HG02763 (cell line): ENCODE data around the gene FAM114A1.

ENCODE experiments used
- ATAC-seq: cut with Tn5 transposase; IDR thresholded peaks from one replicate; pipeline ENCODE4 v1.9.1; 2021; ENCODE audit warnings: mild to moderate bottlenecking, moderate library complexity; ENCODE audit not compliant: unreplicated experiment

Gene FAM114A1

DNA sequence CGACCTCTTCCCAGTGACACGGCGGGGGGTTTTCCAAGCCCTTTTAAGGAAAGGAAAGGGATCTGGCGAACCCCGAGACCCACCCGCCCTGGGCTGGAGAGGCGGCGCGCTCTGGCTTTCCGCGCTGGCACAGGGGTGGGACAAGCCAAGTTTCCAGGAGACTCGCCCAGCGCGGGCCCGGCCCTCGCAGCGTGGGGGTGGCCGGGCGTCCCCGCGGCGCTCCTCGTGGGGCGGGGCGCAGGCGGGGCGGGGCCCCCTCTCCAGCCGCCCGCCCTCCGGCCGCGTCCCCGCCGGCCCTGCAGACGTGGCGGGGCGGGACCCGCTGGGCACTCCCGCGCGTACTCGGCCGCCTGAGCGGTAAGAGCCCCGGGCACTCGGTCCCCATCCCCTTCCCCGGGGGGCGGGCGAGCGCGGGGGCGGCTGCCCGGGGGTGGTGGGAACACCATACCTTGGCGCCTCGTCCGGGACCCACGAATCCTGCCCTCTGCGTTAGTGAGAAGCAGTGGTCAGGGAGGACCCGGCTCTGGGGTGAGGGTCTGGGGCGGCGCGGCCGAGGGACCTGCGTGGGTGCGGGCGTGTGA is at the start of gene FAM114A1:
TSS of gene FAM114A1 (plus strand) at position 329 of the 581 bp plus-strand sequence. CDS start 10,273 bp downstream, outside the sequence.
- ATAC-seq = peak; percentile 90

DNA sequence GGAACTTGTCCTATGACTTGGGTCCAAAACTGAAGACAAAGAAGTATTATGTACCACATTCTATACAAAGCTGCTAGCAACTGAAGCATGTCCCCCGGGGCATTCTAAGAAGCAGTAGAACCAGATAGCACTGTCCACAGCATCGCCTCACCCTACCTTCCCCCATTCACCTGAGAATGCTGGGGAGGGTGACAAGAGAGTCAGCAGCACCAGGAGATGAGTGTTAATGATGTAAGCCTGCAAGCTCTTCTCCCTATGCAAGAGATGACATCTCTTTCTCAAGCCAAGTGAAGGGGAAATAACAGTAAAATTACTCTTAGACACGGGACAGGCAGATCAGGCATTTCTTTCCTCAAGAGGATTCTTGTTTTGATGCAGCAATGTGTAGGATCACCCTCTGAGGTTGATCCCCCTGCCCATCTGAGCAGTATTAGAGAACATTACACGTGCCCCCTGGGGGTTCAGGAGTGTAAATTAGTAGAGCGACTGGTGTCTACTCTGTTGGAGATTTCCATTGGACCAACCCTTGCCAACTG is 49.1 kb upstream of the FAM114A1 start:
- peak; percentile 35 for ATAC-seq

DNA sequence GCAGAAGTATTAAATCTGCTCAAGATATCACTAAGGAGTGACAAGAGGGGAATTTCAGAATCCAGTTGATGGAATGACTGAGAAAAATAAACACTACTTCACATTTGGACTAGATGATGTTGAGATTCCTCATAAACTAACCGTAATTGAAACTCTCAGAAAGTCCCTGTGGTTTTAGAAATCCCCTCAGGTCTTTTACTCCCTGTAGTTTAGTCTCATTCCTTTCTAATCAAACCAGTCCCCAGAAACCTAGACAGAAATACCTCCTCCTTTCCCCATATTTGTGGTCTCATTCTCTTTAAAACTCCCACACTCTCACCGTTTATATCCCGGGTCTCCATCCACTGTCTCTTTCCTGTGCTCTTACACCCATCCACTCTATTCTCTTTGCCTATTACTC is 48.0 kb upstream of the FAM114A1 start:
- ATAC-seq = no peak

DNA sequence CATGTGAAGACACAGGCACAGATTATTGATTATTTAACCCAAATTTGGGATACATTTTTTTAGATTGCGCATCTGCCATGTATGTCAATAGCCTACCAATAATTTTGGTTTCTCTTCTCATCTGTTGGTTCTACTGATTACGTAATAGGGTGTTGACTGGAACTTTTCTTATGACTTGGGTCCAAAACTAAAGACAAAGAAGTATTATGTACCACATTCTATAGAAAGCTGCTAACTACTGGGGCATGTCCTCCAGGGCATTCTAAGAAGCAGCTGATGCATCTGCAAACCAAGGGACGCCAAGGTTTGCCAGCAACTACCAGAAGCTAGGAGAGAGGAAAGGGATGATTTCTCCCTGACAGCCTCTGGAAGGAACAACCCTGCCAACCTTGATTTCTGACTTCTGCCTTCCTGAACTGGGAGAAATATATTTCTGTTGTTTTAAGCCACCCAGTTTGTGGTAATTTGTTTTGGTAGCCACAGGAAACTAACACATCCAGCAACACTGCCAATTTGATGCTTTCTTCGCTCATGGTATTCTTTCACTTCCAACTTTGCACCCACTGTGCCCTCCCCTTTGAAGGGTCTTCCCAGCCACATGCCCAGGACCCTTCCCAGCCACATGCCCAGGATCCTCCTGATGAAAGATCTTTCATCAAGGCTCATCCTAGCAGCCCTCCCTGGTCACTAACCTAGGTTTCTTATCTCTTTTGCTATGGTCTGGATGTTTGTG is 47.1 kb upstream of the FAM114A1 start:
- peak; percentile 47 for ATAC-seq

DNA sequence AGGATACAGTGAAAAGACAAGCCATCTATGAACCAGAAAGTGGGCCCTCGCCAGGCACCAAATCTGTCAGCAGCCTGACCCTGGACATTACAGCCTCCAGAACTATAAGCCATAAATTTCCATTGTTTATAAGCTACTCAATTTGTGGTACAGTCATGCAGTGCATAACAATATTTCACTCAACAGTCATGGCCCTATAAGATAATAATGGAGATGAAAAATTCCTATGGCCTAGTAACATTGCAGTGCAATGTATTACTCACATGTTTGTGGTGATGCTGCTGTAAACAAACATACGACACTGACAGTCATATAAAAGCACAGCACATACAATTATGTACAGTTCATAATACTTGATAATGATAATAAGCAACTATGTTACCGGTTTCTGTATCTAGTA is 45.9 kb upstream of the FAM114A1 start:
- no peak for ATAC-seq

DNA sequence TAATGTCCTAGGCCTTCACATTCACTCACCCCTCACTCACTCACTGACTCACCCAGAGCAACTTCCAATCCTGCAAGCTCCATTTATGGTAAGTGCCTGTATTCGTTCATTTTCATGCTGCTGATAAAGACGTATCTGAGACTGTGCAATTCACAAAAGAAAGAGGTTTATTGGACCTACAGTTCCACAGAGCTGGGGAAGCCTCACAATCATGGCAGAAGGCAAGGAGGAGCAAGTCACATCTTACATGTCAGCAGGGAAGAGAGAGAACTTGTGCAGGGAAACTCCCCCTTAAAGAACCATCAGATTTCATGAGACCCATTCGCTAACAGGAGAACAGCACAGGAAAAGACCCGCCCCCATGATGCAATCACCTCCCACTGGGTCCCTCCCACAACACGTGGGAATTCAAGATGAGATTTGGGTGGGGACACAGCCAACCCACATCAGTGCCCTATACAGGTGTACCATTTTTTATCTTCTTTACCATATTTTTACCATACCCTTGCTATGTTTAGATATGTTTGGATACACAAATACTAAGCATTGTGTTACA is 44.8 kb upstream of the FAM114A1 start:
- no peak for ATAC-seq

DNA sequence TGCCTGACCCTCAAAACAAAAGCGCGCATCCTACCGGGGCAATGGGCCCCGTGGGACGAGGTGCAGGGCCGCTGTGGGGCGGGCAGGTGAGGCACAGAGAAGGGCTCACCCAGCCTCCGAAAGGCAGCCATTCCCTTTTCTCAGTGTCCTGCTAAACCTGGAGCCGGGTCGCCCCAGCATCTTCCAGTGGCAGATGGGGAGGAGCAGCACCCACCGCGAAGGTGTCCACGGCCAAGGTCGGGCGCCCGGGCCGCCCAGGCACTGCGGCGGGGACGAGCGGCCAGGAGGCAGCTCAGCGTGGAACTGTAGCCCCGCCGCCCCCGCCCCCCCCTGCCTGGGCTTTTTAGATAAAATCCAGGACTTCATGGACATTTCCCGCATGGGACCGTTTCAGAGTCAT is 43.8 kb upstream of the FAM114A1 start:
- no peak for ATAC-seq

DNA sequence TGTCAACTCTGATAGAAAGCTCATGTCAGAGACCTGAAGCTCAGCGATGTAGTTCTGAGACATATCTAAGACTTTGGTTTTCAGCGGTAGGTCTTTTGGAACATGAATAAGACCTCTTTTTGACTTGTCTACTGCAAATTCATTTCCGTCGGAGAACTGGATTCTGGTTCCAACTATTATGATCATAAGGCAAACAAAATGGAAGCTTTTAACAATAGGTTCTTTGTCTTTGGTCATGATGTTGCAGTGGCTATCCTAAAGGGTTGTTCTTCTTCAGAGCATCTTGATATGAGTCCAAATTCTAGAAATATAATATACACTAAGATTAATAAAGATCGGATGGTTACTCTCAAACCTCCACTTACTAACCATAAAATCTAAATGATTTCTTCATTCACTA is 38.4 kb upstream of the FAM114A1 start:
- no peak for ATAC-seq

DNA sequence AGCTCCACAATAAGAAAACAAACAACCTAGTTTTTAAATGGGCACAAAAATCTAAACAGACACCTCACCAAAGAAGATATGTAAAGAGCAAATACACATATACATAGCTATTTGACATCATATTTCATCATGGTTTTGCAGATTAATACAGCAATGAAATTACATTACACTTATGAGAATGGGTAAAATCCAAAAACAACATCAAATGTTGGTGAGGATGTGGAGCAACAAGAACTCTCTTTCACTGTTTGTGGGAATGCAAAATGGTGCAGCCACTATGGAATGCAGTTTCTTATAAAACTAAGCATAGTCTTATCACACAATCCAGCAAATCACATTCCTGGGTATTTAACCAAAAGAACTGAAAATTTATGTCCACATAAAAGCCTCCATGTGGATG is 36.0 kb upstream of the FAM114A1 start:
- ATAC-seq = no peak

DNA sequence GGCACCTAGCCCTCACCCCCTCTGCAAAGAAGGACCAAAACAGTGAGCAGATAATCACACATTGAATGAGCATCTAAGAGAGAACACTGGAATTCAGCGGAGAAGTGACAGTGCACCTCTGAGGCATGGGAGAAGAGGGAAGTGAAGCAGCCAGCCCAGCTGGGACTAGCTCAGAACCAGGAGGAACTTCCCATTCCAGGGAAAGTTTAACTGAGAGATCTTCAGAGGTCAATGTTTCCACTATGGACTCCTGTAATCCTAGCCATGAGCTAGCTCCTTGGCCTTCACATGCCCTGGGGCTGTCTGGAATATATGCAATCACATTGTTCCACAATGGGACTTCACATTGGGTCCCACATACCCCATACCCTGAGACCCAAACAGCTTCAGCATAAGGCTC is 35.4 kb upstream of the FAM114A1 start:
- no peak for ATAC-seq

DNA sequence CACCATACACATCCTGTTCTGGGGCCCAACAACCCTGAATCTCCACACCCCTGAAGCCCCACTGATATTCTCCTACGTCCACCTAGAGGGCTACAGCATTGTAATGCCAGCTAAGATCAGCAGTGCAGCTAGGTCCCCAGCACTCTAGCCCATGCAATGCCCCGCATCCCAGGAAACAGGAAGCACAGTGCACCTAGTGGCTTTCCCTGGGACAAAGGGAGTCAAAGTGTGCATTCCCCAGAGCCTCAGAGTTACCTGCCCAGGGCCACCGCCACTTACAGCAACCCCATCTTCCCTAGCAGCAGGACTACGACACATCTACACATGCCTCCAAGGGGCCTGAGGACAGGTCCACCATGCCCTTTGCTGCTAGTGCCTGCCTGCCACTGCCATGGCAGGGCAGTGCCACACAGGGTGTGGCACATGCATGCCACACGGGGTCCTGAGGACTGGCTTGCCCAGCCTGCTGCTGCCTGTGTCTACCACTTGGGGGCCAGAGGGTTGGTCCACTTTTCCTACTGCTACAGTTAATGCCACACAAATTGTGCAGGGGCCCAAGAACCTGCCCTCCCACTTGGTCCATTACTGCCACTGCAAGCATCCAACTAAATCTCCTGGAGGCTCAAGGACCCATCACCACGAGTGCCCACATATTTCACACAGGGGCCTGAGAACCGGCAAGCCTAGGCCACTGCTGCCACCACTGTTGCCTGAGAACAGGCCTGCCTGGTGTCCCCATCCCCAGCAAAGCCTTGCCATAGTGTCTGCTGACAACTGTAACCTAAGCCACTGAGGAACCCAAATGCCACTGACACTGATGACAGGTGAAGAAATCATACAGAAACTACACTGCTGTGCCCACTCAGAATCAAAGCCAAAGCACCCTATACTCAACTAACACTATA is 34.7 kb upstream of the FAM114A1 start:
- ATAC-seq = no peak

DNA sequence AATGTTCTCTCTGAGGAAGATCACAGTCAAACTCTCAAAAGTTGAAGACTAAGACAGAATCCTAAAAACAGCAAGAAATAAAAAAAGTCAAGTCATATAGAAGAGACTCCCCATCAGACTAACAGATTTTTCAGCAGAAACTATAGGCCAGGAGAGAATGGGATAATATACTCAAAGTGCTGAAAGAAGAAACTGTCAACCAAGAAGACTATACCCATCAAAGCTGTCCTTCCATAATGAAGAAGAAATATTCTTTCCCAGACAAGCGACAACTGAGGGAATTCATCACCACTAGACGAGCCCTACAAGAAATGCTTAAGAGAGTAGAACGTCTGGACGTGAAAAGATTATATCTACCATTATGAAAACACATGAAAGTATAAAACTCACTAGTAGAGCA is 33.0 kb upstream of the FAM114A1 start:
- no peak for ATAC-seq

DNA sequence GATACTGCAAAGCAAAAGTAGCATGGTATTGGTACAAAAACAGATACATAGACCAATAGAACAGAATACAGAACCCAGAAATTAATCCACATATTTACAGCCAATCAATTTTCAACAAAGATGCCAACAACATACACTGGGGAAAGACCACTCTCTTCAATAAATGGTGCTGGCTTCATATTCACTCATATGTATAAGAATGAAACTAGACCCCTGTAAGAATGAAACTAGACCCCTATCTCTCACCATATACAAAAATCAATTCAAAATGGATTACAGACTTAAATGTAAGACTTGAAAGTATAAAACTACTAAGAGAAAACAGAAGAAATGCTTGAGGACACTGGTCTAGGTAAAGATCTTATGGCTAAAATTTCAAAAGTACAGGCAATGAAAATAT is 30.3 kb upstream of the FAM114A1 start:
- ATAC-seq = no peak

DNA sequence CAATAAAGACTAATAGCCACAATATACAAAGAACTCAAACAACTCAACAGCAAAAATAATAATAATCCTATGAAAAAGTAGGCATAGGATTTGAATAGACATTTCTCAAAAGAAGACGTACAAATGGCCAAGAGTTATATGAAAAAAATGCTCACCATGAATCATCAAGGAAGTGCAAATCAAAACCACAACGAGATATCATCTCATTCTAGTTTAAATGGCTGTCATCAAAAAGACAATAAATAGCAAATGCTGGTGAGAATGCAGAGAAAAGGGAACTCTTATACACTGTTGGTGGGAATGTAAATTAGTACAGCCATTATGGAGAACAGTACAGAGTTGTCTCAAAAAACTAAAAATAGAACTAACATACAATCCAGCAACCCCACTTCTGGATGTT is 29.8 kb upstream of the FAM114A1 start:
- ATAC-seq = no peak

DNA sequence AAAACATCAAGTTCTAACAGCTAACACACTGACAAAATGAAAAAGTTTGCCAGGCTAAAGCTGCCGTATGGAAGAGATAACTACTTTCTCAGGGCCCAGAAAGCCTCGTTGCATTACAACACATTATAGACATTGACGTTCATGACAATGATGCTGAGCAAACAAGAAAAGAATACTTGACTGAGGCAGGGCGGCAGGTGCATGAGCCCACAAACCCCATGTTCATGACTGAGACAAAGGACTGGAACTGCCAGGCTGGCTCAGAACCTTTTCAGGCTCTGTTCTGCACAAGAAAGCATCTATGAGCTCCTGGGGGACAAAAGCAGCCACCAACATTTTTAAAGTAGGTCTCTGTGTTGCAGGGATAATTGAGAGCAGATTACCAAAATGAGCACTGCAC is 24.6 kb upstream of the FAM114A1 start:
- ATAC-seq = no peak

DNA sequence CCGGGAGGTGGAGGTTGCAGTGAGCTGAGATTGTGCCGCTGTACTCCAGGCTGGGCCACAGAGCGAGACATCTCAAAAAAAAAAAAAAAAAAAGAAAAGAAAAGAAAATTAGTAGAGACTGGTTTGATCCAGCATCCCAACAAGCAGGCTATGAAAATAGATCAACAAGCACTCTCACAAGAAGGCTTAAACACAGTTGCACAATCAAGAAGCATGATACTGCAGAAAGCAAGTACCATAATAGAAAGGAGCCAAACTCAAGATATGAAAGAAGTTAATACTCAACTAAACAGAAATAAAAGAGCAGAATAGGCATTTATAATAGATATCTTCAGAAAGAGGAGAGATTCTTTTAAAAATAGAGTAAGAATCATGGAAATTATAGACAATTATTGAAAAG is 21.6 kb upstream of the FAM114A1 start:
- ATAC-seq = no peak

DNA sequence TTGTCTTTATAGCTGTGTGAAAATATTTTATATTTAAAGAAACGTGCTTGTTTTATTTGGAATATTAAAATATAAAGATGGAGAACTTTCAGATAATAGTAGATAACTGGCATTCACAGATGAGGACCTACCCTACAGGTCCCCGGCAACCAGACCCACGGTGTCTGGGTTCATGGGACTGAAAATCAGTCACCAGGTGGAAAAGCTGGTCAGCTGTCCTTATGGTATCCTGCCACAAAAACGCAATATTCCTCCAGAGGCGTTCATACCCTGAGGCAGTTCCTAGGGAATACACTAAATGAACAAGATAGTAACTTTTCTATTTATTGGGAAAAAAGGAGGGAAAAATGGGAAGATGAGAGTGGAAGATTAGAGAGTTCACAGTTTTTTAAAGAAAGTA is 12.1 kb upstream of the FAM114A1 start:
- ATAC-seq = no peak

DNA sequence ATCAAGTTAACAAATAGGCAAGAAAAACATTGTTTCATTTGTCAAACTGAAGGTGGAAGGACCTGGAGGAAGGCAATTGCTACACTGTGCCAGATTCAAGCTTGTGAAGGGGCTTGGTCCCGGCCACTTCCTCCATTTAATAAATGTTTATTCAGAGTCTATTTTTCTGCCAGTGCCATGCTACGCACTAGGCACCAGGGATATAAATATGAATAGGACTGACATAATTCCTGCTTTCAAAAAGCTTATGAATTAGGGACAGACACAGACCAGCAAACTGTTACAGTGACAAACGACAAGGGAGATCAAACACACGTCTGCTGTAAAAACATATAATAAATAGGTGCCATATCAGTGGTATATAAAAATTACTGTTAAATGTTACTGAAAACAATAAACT is 11.6 kb upstream of the FAM114A1 start:
- no peak for ATAC-seq

DNA sequence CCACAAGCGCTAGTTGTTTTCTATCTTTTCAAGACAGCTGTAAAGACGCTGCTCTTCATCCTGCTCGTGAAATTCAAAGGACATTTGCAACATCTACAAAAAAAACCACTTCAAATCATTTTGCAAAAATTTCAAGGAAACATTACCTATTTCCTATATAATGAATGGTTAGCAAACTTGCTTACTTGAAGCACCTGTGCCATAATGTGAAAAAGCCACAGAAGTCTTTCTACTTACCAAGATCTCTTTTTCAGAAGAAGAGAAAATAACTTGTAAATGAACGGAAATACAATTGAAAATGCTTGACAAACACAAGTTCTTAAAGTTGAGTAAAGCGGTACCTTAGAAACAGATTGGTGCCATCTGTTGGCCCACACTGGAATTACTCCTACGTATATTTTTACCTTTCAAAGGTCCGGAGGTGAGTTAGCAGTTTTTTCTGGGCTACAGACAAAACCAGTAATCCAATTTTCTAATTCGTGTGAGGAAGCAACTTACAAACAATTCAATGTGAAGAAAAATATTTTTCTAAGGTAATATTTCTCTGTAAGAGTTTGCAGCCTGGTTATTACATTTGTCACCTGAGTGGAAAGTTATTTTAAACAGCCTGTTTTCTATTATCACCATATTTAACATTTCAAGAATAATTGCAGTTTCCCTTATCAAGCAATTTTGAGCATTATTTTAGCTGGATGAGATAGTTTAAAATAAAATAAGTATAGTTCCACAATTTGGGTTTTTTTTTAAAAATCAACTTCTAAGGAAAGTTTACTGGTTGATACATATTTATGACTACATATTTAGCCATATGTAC is 10.9 kb upstream of the FAM114A1 start, which contains the start of gene TLR6:
TSS of gene TLR6 (minus strand) at position 294 of the 814 bp plus-strand sequence. CDS start 27,344 bp downstream, outside the sequence.
- peak; percentile 43 for ATAC-seq
